Measurements from ENCODE around the gene LRRFIP2. TPM values are rescaled to one million over a fixed set of nuclear protein-coding genes. Genes with fewer than 3 reads are reported as not detected.

Gene LRRFIP2
- total RNA-seq, 2 experiments from 2014 or later = 13.3 to 15.3 TPM

DNA sequence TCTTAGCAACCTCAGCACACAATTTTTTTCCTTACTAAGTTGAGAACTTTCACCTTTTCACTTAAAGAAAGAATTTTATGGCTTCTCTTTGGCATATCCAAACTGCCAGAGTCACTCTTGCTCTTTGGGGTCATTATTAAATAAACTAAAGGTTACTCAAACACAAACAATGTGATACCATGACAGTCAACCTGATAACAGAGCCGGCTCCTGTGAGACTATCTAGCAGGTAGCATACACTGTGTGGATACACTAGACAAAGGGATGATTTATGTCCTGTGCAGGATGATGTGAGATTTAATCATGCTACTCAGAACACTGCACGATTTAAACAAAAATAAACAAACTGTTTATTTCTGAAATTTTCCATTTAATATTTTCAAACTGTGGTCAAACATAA is 35.6 kb downstream of the LRRFIP2 start:
- H3K4me1 Mint-ChIP-seq (ENCODE audit: low read depth) = peaks cover 10% of the 10 kb centered on the region
- intact Hi-C loops (cut with micrococcal nuclease) = no loop called here
- DNase-seq = no peak
- no peaks in the 10 kb centered on the region for H3K27me3 Mint-ChIP-seq (ENCODE audit: low read depth)
- no peaks in the 10 kb centered on the region for H3K9me3 Mint-ChIP-seq
- no peak overlapping the region for H3K4me3 Mint-ChIP-seq
- H3K36me3 Mint-ChIP-seq (ENCODE audit: low read depth) = peaks cover 7% of the 10 kb centered on the region
- H3K27ac Mint-ChIP-seq = no peak overlapping the region
- CTCF ChIA-PET = no interaction called here

GRCh38 chr3:37137516-37137915 is 36.9 kb downstream of the LRRFIP2 start:
- Mint-ChIP-seq H3K4me3 (no peak overlapping the region), H3K9me3 (no peaks in the 10 kb centered on the region), H3K4me1 (ENCODE audit: low read depth) (peaks cover 10% of the 10 kb centered on the region), H3K36me3 (ENCODE audit: low read depth) (no peaks in the 10 kb centered on the region), H3K27me3 (ENCODE audit: low read depth) (no peaks in the 10 kb centered on the region), H3K27ac (no peak overlapping the region)
- DNase-seq = no peak
- intact Hi-C loops (cut with micrococcal nuclease) = no loop called here
- CTCF ChIA-PET = interaction anchor here (0.6 kb wide), 1 partner anchor 315 kb away, joined by 3 read pairs; no protein-coding TSS in a partner anchor

- DNase-seq = no peak
- Mint-ChIP-seq H3K9me3 (no peaks in the 10 kb centered on the region), H3K27me3 (ENCODE audit: low read depth) (no peaks in the 10 kb centered on the region), H3K27ac (no peak overlapping the region), H3K4me1 (ENCODE audit: low read depth) (peaks cover 14% of the 10 kb centered on the region), H3K36me3 (ENCODE audit: low read depth) (no peaks in the 10 kb centered on the region), H3K4me3 (no peak overlapping the region)
- intact Hi-C loops (cut with micrococcal nuclease) = no loop called here
- CTCF ChIA-PET = no interaction called here
These were observed 38.3 kb downstream of the LRRFIP2 start for GRCh38 chr3:37136067-37136466.

- CTCF ChIA-PET = no interaction called here
- Mint-ChIP-seq H3K4me1 (ENCODE audit: low read depth) (peaks cover 14% of the 10 kb centered on the region), H3K4me3 (no peak overlapping the region), H3K36me3 (ENCODE audit: low read depth) (no peaks in the 10 kb centered on the region), H3K27ac (no peak overlapping the region), H3K9me3 (no peaks in the 10 kb centered on the region), H3K27me3 (ENCODE audit: low read depth) (no peaks in the 10 kb centered on the region)
- intact Hi-C loops (cut with micrococcal nuclease) = no loop called here
- no peak for DNase-seq
These were observed 38.8 kb downstream of the LRRFIP2 start for GRCh38 chr3:37135561-37135960.

DNA sequence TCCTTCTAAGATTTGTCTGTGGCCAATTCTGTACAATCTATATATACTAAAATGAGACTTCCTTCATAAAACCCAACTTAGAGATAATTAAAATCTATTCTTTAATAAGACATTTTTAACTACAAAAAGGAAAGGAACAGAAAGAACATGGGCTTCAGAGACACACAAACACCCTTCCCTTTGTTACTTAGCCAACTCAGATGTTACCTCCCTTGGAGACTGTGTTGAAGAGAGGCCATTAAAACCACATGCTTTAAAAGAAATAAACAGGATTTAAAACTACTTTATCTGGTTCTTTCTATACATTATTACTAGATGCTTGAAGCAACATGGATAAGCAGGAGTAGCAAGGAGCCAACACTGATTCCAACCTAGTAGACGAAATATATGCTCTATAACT is 42.0 kb downstream of the LRRFIP2 start:
- CTCF ChIA-PET = interaction anchor here (0.9 kb wide), 1 partner anchor 31 kb away, joined by 4 read pairs; no protein-coding TSS in a partner anchor
- intact Hi-C loops (cut with micrococcal nuclease) = no loop called here
- H3K27me3 Mint-ChIP-seq (ENCODE audit: low read depth) = no peaks in the 10 kb centered on the region

GRCh38 chr3:37131860-37132144 is 42.6 kb downstream of the LRRFIP2 start:
- CTCF ChIA-PET = interaction anchor here (0.6 kb wide), 1 partner anchor 27 kb away, joined by 3 read pairs; no protein-coding TSS in a partner anchor
- no peak for DNase-seq
- no peaks in the 10 kb centered on the region for H3K27me3 Mint-ChIP-seq (ENCODE audit: low read depth)
- no peak overlapping the region for H3K27ac Mint-ChIP-seq
- H3K4me1 Mint-ChIP-seq (ENCODE audit: low read depth) = peaks cover 12% of the 10 kb centered on the region
- intact Hi-C loops (cut with micrococcal nuclease) = no loop called here
- no peak overlapping the region for H3K4me3 Mint-ChIP-seq
- no peaks in the 10 kb centered on the region for H3K36me3 Mint-ChIP-seq (ENCODE audit: low read depth)
- no peaks in the 10 kb centered on the region for H3K9me3 Mint-ChIP-seq

More for the DNA sequence above, 42.0 kb downstream of the LRRFIP2 start:
- no peak overlapping the region for H3K4me3 Mint-ChIP-seq
- no peaks in the 10 kb centered on the region for H3K36me3 Mint-ChIP-seq (ENCODE audit: low read depth)
- peaks cover 12% of the 10 kb centered on the region for H3K4me1 Mint-ChIP-seq (ENCODE audit: low read depth)
- no peaks in the 10 kb centered on the region for H3K9me3 Mint-ChIP-seq
- DNase-seq = no peak
- no peak overlapping the region for H3K27ac Mint-ChIP-seq

DNA sequence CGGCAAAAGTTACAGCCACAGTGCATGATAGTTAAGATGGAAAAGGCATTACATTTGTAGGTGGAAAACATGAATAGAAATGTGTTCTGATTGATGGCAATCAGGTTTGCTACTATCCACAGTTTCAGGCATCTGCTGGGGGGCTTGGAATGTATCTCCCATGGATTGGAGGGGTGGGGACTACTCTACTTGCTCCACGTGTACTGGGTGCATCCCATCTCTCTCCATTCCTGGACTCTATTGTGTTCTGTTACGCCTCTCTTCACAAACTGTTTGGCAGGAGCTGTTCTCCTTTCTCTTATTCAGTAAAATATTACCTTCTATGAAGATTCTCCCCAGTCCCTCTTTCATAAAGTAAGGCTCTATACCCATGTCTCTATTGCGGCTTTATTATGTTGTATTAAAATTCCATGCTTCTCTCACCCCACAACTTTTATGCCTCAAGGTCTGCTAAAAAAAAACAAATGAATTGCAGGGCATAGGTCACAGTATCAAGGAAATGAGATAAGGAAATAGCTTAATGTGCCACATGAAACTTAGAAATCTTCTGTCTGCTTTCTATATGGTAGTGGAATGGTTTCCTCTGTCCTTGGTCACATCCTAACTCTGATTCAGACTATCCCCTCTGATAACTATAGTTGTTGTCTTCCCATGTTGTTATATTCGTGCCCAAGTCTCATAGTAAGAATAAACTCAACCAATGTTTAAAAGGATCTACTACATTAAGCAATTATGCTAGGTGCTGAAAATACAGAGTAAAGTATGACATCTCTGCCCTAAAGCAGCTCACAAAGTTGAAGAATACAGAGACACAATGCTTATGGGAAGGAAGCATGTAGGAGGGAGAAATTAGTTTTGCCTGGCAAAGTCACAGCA is 43.2 kb downstream of the LRRFIP2 start:
- DNase-seq = no peak
- Mint-ChIP-seq H3K4me3 (no peak overlapping the region), H3K27ac (no peak overlapping the region), H3K27me3 (ENCODE audit: low read depth) (no peaks in the 10 kb centered on the region), H3K36me3 (ENCODE audit: low read depth) (no peaks in the 10 kb centered on the region), H3K9me3 (no peaks in the 10 kb centered on the region), H3K4me1 (ENCODE audit: low read depth) (peaks cover 12% of the 10 kb centered on the region)
- CTCF ChIA-PET = interaction anchor here (0.6 kb wide), 1 partner anchor 26 kb away, joined by 3 read pairs; no protein-coding TSS in a partner anchor
- intact Hi-C loops (cut with micrococcal nuclease) = no loop called here

GRCh38 chr3:37130448-37130847 is 43.9 kb downstream of the LRRFIP2 start:
- CTCF ChIA-PET = no interaction called here
- intact Hi-C loops (cut with micrococcal nuclease) = no loop called here
- DNase-seq = no peak
- Mint-ChIP-seq H3K4me1 (ENCODE audit: low read depth) (peaks cover 7% of the 10 kb centered on the region), H3K36me3 (ENCODE audit: low read depth) (no peaks in the 10 kb centered on the region), H3K27ac (no peak overlapping the region), H3K27me3 (ENCODE audit: low read depth) (no peaks in the 10 kb centered on the region), H3K4me3 (no peak overlapping the region), H3K9me3 (no peaks in the 10 kb centered on the region)

GRCh38 chr3:37129871-37130270 is 44.5 kb downstream of the LRRFIP2 start:
- Mint-ChIP-seq H3K9me3 (no peaks in the 10 kb centered on the region), H3K27ac (no peak overlapping the region), H3K27me3 (ENCODE audit: low read depth) (no peaks in the 10 kb centered on the region), H3K4me3 (no peak overlapping the region), H3K36me3 (ENCODE audit: low read depth) (no peaks in the 10 kb centered on the region), H3K4me1 (ENCODE audit: low read depth) (peaks cover 10% of the 10 kb centered on the region)
- CTCF ChIA-PET = no interaction called here
- DNase-seq = no peak
- intact Hi-C loops (cut with micrococcal nuclease) = no loop called here

DNA sequence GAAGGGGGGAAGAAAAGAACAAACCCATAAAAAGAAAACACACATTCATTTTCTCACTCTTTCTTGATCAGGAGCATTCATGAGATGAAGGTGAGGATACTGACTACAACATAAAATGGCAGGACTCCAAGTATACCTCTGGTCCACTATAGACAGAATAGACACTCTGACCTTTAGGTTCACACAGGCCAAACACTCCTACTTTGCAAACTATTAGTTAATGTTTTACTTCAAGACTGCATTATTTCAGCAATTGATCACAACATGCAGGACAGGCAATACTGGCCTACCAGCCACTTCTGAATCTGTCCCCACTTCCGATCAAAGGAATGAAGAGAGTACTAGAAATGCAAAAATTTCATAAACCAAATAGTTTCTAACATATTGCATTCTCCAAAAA is 47.0 kb downstream of the LRRFIP2 start:
- Mint-ChIP-seq H3K4me3 (no peak overlapping the region), H3K9me3 (no peaks in the 10 kb centered on the region), H3K27ac (no peak overlapping the region), H3K4me1 (ENCODE audit: low read depth) (peaks cover 13% of the 10 kb centered on the region), H3K36me3 (ENCODE audit: low read depth) (no peaks in the 10 kb centered on the region), H3K27me3 (ENCODE audit: low read depth) (no peaks in the 10 kb centered on the region)
- DNase-seq = no peak
- CTCF ChIA-PET = no interaction called here
- intact Hi-C loops (cut with micrococcal nuclease) = no loop called here

GRCh38 chr3:37126856-37127255 is 47.5 kb downstream of the LRRFIP2 start:
- H3K4me1 Mint-ChIP-seq (ENCODE audit: low read depth) = peaks cover 13% of the 10 kb centered on the region
- CTCF ChIA-PET = no interaction called here
- H3K27me3 Mint-ChIP-seq (ENCODE audit: low read depth) = no peaks in the 10 kb centered on the region
- no peaks in the 10 kb centered on the region for H3K9me3 Mint-ChIP-seq
- intact Hi-C loops (cut with micrococcal nuclease) = no loop called here
- no peak overlapping the region for H3K4me3 Mint-ChIP-seq
- no peak overlapping the region for H3K27ac Mint-ChIP-seq
- H3K36me3 Mint-ChIP-seq (ENCODE audit: low read depth) = no peaks in the 10 kb centered on the region
- DNase-seq = no peak

- CTCF ChIA-PET = no interaction called here
- intact Hi-C loops (cut with micrococcal nuclease) = no loop called here
- H3K36me3 Mint-ChIP-seq (ENCODE audit: low read depth) = no peaks in the 10 kb centered on the region
These were observed 48.9 kb downstream of the LRRFIP2 start for GRCh38 chr3:37125195-37126073.

More at GRCh38 chr3:37125195-37126073, 48.9 kb downstream of the LRRFIP2 start:
- H3K4me3 Mint-ChIP-seq = no peak overlapping the region
- no peaks in the 10 kb centered on the region for H3K27me3 Mint-ChIP-seq (ENCODE audit: low read depth)
- no peak overlapping the region for H3K27ac Mint-ChIP-seq
- peaks cover 9% of the 10 kb centered on the region for H3K4me1 Mint-ChIP-seq (ENCODE audit: low read depth)
- DNase-seq = no peak
- H3K9me3 Mint-ChIP-seq = no peaks in the 10 kb centered on the region
